H1 (cell line): ENCODE results near the gene GRK5. TPM values are rescaled to one million over a fixed set of nuclear protein-coding genes. Genes with fewer than 3 reads are reported as not detected.

Experiments
- CTCF ChIA-PET: fragments of 300-600 bp; sonication (Branson Sonifier 250); formaldehyde crosslinking; loops from one replicate; lab custom pipeline; 2021; ENCODE audit not compliant: partially characterized antibody; lab: Charles Lee
- POLR2A ChIA-PET: fragments of 300-600 bp; sonication (Branson Sonifier 250); formaldehyde crosslinking; loops from one replicate; lab custom pipeline; 2021; ENCODE audit warnings: inconsistent platforms; ENCODE audit not compliant: partially characterized antibody; lab: Charles Lee
- DNase-seq, 2 experiments: peaks; one replicate each; pipeline versions ENCODE4 v3.0.0 to v3.0.0-alpha.2; 2010 to 2022; ENCODE audit warnings: low spot score in 2 of 2, low read depth in 1 of 2, mixed read lengths in 1 of 2
- FAIRE-seq: peaks from 2 replicates; lab custom pipeline; 2011; peaks lifted over from hg19 to GRCh38; lab: Jason Lieb, UNC
- H2AFZ ChIP-seq: 2 replicates; pipeline ENCODE4 v1.8.1; 2012; ENCODE audit warnings: low read length, inconsistent platforms
- H2AK5ac ChIP-seq: 2 replicates; pipeline ENCODE4 v1.6.1; 2013; ENCODE audit warnings: low read depth, low read length
- H2BK120ac ChIP-seq: replicated peaks from 2 replicates; pipeline ENCODE3; 2013; ENCODE audit warnings: low read depth, low read length, inconsistent platforms
- H2BK12ac ChIP-seq: 2 replicates; pipeline ENCODE4 v1.6.1; 2013; ENCODE audit warnings: low read depth, low read length
- H2BK15ac ChIP-seq: 2 replicates; pipeline ENCODE4 v1.6.1; 2013; ENCODE audit warnings: low read length
- H2BK20ac ChIP-seq: 2 replicates; pipeline ENCODE4 v1.6.1; 2013; ENCODE audit warnings: low read length
- H2BK5ac ChIP-seq: 2 replicates; pipeline ENCODE4 v1.6.1; 2013; ENCODE audit warnings: low read depth, low read length
- H3K14ac ChIP-seq: 2 replicates; pipeline ENCODE4 v1.6.1; 2013; ENCODE audit warnings: inconsistent platforms; ENCODE audit not compliant: insufficient read length
- H3K18ac ChIP-seq: 2 replicates; pipeline ENCODE4 v1.6.1; 2013; ENCODE audit warnings: low read length; ENCODE audit errors: extremely low read depth
- H3K23ac ChIP-seq: 2 replicates; pipeline ENCODE4 v1.6.1; 2013; ENCODE audit warnings: inconsistent platforms; ENCODE audit not compliant: insufficient read length
- H3K23me2 ChIP-seq: 2 replicates; pipeline ENCODE4 v1.6.1; 2013; ENCODE audit warnings: low read depth, low read length
- H3K27ac ChIP-seq: 2 replicates; pipeline ENCODE4 v1.6.1; 2011; ENCODE audit warnings: low read depth, low read length, inconsistent platforms
- H3K27me3 ChIP-seq, 4 experiments: replicated peaks in 1 of 4; 1 replicate in 1 of 4; 2 replicates in 3 of 4; pipeline versions ENCODE4 v1.6.1 to v1.8.1; 2011 to 2013; ENCODE audit warnings: low read length in 3 of 4, mild to moderate bottlenecking in 3 of 4, inconsistent platforms in 2 of 4, mixed read lengths in 2 of 4, moderate library complexity in 1 of 4; ENCODE audit not compliant: control insufficient read depth in 3 of 4, insufficient read depth in 3 of 4; ENCODE audit errors: extremely low read depth in 1 of 4
- H3K36me3 ChIP-seq, 4 experiments: 2 replicates each; pipeline versions ENCODE4 v1.6.1 to v1.8.1; 2011 to 2013; ENCODE audit warnings: mild to moderate bottlenecking in 4 of 4, low read length in 3 of 4, moderate library complexity in 2 of 4, control low read depth in 1 of 4, inconsistent platforms in 1 of 4; ENCODE audit not compliant: insufficient read depth in 4 of 4, control insufficient read depth in 2 of 4
- H3K4ac ChIP-seq: replicated peaks from 2 replicates; pipeline ENCODE3; 2013; ENCODE audit warnings: low read length, low read depth, mixed read lengths, inconsistent platforms; ENCODE audit not compliant: insufficient read length
- H3K4me1 ChIP-seq, 4 experiments: replicated peaks in 1 of 4; 1 replicate in 1 of 4; 2 replicates in 3 of 4; pipeline versions ENCODE4 v1.6.1 to v1.8.1; 2011 to 2013; ENCODE audit warnings: low read length in 3 of 4, inconsistent platforms in 2 of 4, mixed read lengths in 1 of 4; ENCODE audit not compliant: insufficient read depth in 4 of 4, control insufficient read depth in 3 of 4
- H3K4me2 ChIP-seq, 2 experiments: 2 replicates each; pipeline versions ENCODE4 v1.6.1 to v1.8.1; 2011 to 2013; ENCODE audit warnings: low read depth in 2 of 2, low read length in 2 of 2, control low read depth in 1 of 2, inconsistent platforms in 1 of 2, mild to moderate bottlenecking in 1 of 2; ENCODE audit not compliant: insufficient read depth in 1 of 2
- H3K4me3 ChIP-seq, 4 experiments: fragments of 200-600, 300-600 bp in 1 of 4; sonication (generic), shearing (Covaris generic), sonication (Bioruptor Twin) in 1 of 4; 2 replicates each; pipeline versions ENCODE4 v1.5.1 to v1.8.1; 2011 to 2016; ENCODE audit warnings: low read length in 4 of 4, low read depth in 3 of 4, control low read depth in 2 of 4, inconsistent platforms in 2 of 4, mild to moderate bottlenecking in 2 of 4, mixed read lengths in 1 of 4, moderate library complexity in 1 of 4; ENCODE audit not compliant: insufficient read depth in 2 of 4; ENCODE audit errors: extremely low read depth in 1 of 4
- H3K56ac ChIP-seq: replicated peaks from 2 replicates; pipeline ENCODE3; 2013; ENCODE audit warnings: low read depth, mild to moderate bottlenecking, mixed read lengths, low read length, inconsistent platforms; ENCODE audit not compliant: insufficient read length
- H3K79me1 ChIP-seq: 2 replicates; pipeline ENCODE4 v1.6.1; 2013; ENCODE audit warnings: low read depth, low read length, control low read depth
- H3K79me2 ChIP-seq, 2 experiments: 2 replicates each; pipeline versions ENCODE4 v1.6.1 to v1.8.1; 2012 to 2013; ENCODE audit warnings: low read length in 2 of 2, mild to moderate bottlenecking in 2 of 2, inconsistent platforms in 1 of 2; ENCODE audit not compliant: insufficient read depth in 2 of 2, control insufficient read depth in 1 of 2
- H3K9ac ChIP-seq, 4 experiments: replicated peaks in 1 of 4; 1 replicate in 1 of 4; 2 replicates in 3 of 4; pipeline versions ENCODE4 v1.6.1 to v1.8.1; 2011 to 2013; ENCODE audit warnings: low read depth in 3 of 4, low read length in 3 of 4, control low read depth in 2 of 4, mild to moderate bottlenecking in 2 of 4, moderate library complexity in 2 of 4, inconsistent platforms in 1 of 4; ENCODE audit errors: extremely low read depth in 1 of 4
- H3K9me3 ChIP-seq, 2 experiments: 2 replicates each; pipeline versions ENCODE4 v1.6.1 to v1.8.1; 2012 to 2013; ENCODE audit warnings: mild to moderate bottlenecking in 2 of 2, moderate library complexity in 2 of 2, control low read depth in 1 of 2, inconsistent platforms in 1 of 2, low read depth in 1 of 2, low read length in 1 of 2, mixed read lengths in 1 of 2; ENCODE audit not compliant: insufficient read depth in 2 of 2
- H4K20me1 ChIP-seq, 2 experiments: replicated peaks in 1 of 2; 2 replicates each; pipeline versions ENCODE3 to v1.8.1; 2011 to 2013; ENCODE audit warnings: inconsistent platforms in 2 of 2, low read length in 2 of 2, mild to moderate bottlenecking in 1 of 2; ENCODE audit not compliant: insufficient read depth in 2 of 2, control insufficient read depth in 1 of 2
- H4K5ac ChIP-seq: 2 replicates; pipeline ENCODE4 v1.6.1; 2013; ENCODE audit warnings: low read length, low read depth, mixed read lengths, inconsistent platforms; ENCODE audit not compliant: insufficient read length
- H4K8ac ChIP-seq: 2 replicates; pipeline ENCODE4 v1.8.0; 2013; ENCODE audit warnings: mild to moderate bottlenecking, moderate library complexity, low read length, inconsistent platforms; ENCODE audit not compliant: insufficient read depth; ENCODE audit errors: extremely low read depth
- H4K91ac ChIP-seq: replicated peaks from 2 replicates; pipeline ENCODE3; 2013; ENCODE audit warnings: low read length, mixed read lengths, inconsistent platforms; ENCODE audit not compliant: insufficient read length
- CTBP2 ChIP-seq: IDR thresholded peaks from 2 replicates; pipeline ENCODE4 v1.7.0; 2011; ENCODE audit warnings: borderline replicate concordance, mild to moderate bottlenecking, moderate library complexity, mixed read lengths, low read length; ENCODE audit not compliant: insufficient read depth, insufficient read length
- JUND ChIP-seq: IDR thresholded peaks from 2 replicates; pipeline ENCODE4 v1.6.1; 2011; ENCODE audit warnings: mild to moderate bottlenecking, improper control_type of control experiment, low read length
- KDM4A ChIP-seq: IDR thresholded peaks from one replicate; pipeline ENCODE4 v1.7.1; 2012; ENCODE audit warnings: low read depth, mild to moderate bottlenecking, moderate library complexity, low read length, inconsistent platforms; ENCODE audit not compliant: severe bottlenecking
- KDM5A ChIP-seq: fragments of 200-600 bp; IDR thresholded peaks from 2 replicates; pipeline ENCODE4 v1.7.1; 2012; ENCODE audit warnings: mild to moderate bottlenecking, low read length, inconsistent platforms, mixed read lengths
- POLR2AphosphoS5 ChIP-seq: IDR thresholded peaks from 2 replicates; pipeline ENCODE4 v1.6.1; 2011; ENCODE audit warnings: low read depth, low read length
- POU5F1 ChIP-seq: IDR thresholded peaks from 2 replicates; pipeline ENCODE4 v1.6.1; 2011; ENCODE audit warnings: low read depth, mild to moderate bottlenecking, low read length, moderate library complexity
- RFX5 ChIP-seq: IDR thresholded peaks from 2 replicates; pipeline ENCODE4 v1.6.1; 2011; ENCODE audit warnings: low read depth, low read length, improper control_type of control experiment, borderline replicate concordance
- SP4 ChIP-seq: IDR thresholded peaks from 2 replicates; pipeline ENCODE4 v1.6.1; 2012; ENCODE audit warnings: low read length, inconsistent platforms
- TBP ChIP-seq: IDR thresholded peaks from 2 replicates; pipeline ENCODE4 v1.6.1; 2011; ENCODE audit warnings: low read depth, low read length, improper control_type of control experiment
- ZNF274 ChIP-seq: IDR thresholded peaks from 2 replicates; pipeline ENCODE4 v1.7.0; 2012; ENCODE audit warnings: low read length, borderline replicate concordance; ENCODE audit errors: extremely low read depth
- WGBS, 2 experiments: shearing (Covaris generic) in 1 of 2; methylation state at CpG; one replicate each; pipeline versions ENCODE4 v1.1.6 to v1.1.7; 2013 to 2015; ENCODE audit warnings: low lambda C conversion rate in 2 of 2, mixed read lengths in 2 of 2, inconsistent platforms in 1 of 2, low coverage in 1 of 2, missing lambda C conversion rate in 1 of 2; ENCODE audit not compliant: insufficient replicate concordance in 2 of 2, insufficient coverage in 1 of 2, insufficient read length in 1 of 2; ENCODE audit errors: extremely low coverage in 1 of 2, missing lambda C conversion rate in 1 of 2; 5-methylcytosine and 5-hydroxymethylcytosine counted together
- polyA plus RNA-seq, 7 experiments: library from polyadenylated mRNA; depleted of rRNA in 3 of 7; stranded (reverse) in 5 of 7; unstranded in 2 of 7; fragments of >200 nt in 5 of 7; fragments of 200-250 nt in 2 of 7; gene quantifications; 1 replicate in 5 of 7; 2 replicates in 1 of 7; 4 replicates in 1 of 7; pipeline versions ENCODE4 v1.2.1 to v1.2.3, GENCODE V29; 2011 to 2013; ENCODE audit warnings: missing spikeins in 2 of 7, mixed read lengths in 2 of 7
- total RNA-seq: library from RNA; stranded (reverse); fragmentation: NEBNext Ultra II Directional; extraction: Animal tissue kit (Norgen Biotek cat#: 25700); gene quantifications from 2 replicates; pipeline ENCODE4 v1.2.1, GENCODE V29; 2021

GRK5 gene
- total and polyA plus RNA-seq, 2 of the 8 experiments (the other 6 are each of a cell fraction or from before 2014, with no cell fraction given), result 0.54 to 2.5 TPM

DNA sequence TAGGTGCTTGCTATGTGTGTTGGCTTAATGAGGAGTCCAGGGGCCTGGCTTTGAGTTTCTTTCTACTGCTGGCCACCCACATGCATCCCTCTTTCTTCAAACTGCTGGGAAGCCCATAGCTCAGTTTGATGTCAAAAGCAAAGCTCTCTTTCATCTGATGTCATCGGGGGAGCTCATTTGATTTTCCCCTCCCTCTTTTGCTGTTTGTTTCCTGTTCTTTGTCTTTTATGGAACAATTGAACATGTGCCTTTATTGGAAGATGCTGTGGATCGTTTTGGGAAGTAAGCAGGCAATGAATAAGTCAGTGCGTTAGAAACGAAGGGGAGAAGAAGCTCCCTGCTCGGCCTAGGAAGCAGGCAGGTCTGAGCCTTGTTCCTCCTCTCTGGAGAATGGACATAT lies 140.7 kb downstream of the GRK5 start:
- 94% methylated on average over 5 of the region's 5 CpGs; no CpG with 5 or more reads in 1 of the 2 experiments for WGBS, 2 experiments
- no peak for FAIRE-seq

More for the DNA sequence above, 140.7 kb downstream of the GRK5 start:
- H2BK120ac ChIP-seq, result no peak overlapping the region
- TF ChIP-seq ZNF274 (no peak), TBP (no peak), POLR2AphosphoS5 (no peak), CTBP2 (no peak), KDM4A (no peak), JUND (no peak), RFX5 (no peak), SP4 (no peak), KDM5A (no peak), POU5F1 (no peak)
- no peak overlapping the region for H2AK5ac ChIP-seq
- no peak overlapping the region for H4K91ac ChIP-seq
- H4K8ac ChIP-seq, result no peak overlapping the region
- H2BK15ac ChIP-seq, result no peak overlapping the region
- peak overlapping the region; percentile 2; the same call in 1 of the 2 replicates for H2BK5ac ChIP-seq
- no peaks in the 10 kb centered on the region for H3K27me3 ChIP-seq
- H3K9ac ChIP-seq, result no peak overlapping the region
- no peak overlapping the region for H3K27ac ChIP-seq
- no peak overlapping the region for H3K23ac ChIP-seq
- H3K4ac ChIP-seq, result no peak overlapping the region
- H4K20me1 ChIP-seq, result peaks cover 0 to 3% of the 10 kb centered on the region in 2 experiments
- no peak overlapping the region for H2AFZ ChIP-seq
- ChIA-PET CTCF (interaction anchor here (1.0 to 7.6 kb wide), 5 partner anchors 8 to 141 kb away, joined by 3 to 48 read pairs (median 3); no protein-coding TSS in a partner anchor), POLR2A (no interaction called here)
- no peak overlapping the region for H3K4me2 ChIP-seq
- no peaks in the 10 kb centered on the region for H3K36me3 ChIP-seq
- H3K9me3 ChIP-seq, result peaks cover 3 to 10% of the 10 kb centered on the region in 2 experiments; a peak in 3 of 4 replicates
- H4K5ac ChIP-seq, result no peak overlapping the region
- no peaks in the 10 kb centered on the region for H3K79me1 ChIP-seq
- H3K23me2 ChIP-seq, result no peaks in the 10 kb centered on the region
- no peaks in the 10 kb centered on the region for H3K4me1 ChIP-seq
- H3K4me3 ChIP-seq, result no peak overlapping the region
- no peak overlapping the region for H2BK20ac ChIP-seq
- no peak overlapping the region for H3K14ac ChIP-seq
- H2BK12ac ChIP-seq, result no peak overlapping the region
- DNase-seq, result no peak
- H3K18ac ChIP-seq, result no peak overlapping the region
- no peak overlapping the region for H3K56ac ChIP-seq
- H3K79me2 ChIP-seq, result no peaks in the 10 kb centered on the region
